ENCODE measurements around the gene ATMIN.

ATMIN gene

DNA sequence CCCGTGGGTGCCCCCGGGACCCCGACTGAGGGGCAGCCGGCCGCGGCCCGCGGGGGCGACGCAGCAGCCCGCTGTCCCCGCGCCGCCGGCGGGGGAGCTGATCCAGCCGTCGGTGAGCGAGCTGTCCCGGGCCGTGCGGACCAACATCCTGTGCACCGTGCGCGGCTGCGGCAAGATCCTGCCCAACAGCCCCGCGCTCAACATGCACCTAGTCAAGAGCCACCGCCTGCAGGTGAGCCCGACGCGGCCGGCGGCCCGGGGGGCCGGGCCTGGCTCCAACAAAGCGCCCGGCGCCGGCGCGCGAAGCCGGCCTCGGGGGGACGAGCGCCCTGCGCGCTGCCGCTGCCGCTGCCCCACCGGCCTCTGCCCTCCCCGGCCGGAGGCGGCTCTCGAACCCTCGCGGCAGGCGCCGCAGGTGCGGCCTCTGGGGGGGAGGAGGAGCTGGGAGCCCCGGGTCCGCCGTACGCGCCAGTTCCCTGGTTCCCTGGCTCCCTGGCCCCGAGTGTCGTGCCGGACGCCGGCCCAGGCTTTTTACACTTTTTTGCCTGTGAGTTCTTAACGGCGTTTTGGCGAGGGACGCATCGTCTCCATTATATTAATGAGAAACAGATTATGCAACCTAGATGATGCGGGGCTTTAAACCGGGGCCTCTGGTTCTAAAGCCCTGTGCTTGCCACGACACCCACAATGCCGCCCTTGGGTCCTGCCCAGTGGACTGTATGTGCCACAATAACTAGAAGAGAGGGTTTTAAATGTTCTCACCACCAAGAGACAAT lies 521 bp downstream of the ATMIN start:
- peaks cover 20% of the 10 kb centered on the region for H3K79me2 ChIP-seq
- H3K9me3 ChIP-seq (ENCODE audit: control insufficient read depth, low read length), result no peaks in the 10 kb centered on the region
- no peak overlapping the region for H3K9ac ChIP-seq
- H3K4me3 ChIP-seq (ENCODE audit: low read depth, low read length), result peak overlapping the region; percentile 64
- TF ChIP-seq, protein P1, sequence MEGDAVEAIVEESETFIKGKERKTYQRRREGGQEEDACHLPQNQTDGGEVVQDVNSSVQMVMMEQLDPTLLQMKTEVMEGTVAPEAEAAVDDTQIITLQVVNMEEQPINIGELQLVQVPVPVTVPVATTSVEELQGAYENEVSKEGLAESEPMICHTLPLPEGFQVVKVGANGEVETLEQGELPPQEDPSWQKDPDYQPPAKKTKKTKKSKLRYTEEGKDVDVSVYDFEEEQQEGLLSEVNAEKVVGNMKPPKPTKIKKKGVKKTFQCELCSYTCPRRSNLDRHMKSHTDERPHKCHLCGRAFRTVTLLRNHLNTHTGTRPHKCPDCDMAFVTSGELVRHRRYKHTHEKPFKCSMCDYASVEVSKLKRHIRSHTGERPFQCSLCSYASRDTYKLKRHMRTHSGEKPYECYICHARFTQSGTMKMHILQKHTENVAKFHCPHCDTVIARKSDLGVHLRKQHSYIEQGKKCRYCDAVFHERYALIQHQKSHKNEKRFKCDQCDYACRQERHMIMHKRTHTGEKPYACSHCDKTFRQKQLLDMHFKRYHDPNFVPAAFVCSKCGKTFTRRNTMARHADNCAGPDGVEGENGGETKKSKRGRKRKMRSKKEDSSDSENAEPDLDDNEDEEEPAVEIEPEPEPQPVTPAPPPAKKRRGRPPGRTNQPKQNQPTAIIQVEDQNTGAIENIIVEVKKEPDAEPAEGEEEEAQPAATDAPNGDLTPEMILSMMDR (IDR thresholded peaks at IDR 0.05), result no peak
- no peak overlapping the region for H3K27ac ChIP-seq
- H3K4me2 ChIP-seq (ENCODE audit: low read length), result peak overlapping the region; percentile 85
- peak overlapping the region; percentile 74 for H2AFZ ChIP-seq
- no peaks in the 10 kb centered on the region for H3K36me3 ChIP-seq (ENCODE audit: control insufficient read depth, insufficient read depth, low read length)
- peaks cover 5% of the 10 kb centered on the region for H3K4me1 ChIP-seq
- no peaks in the 10 kb centered on the region for H3K27me3 ChIP-seq (ENCODE audit: control insufficient read depth, insufficient read depth, low read length)

DNA sequence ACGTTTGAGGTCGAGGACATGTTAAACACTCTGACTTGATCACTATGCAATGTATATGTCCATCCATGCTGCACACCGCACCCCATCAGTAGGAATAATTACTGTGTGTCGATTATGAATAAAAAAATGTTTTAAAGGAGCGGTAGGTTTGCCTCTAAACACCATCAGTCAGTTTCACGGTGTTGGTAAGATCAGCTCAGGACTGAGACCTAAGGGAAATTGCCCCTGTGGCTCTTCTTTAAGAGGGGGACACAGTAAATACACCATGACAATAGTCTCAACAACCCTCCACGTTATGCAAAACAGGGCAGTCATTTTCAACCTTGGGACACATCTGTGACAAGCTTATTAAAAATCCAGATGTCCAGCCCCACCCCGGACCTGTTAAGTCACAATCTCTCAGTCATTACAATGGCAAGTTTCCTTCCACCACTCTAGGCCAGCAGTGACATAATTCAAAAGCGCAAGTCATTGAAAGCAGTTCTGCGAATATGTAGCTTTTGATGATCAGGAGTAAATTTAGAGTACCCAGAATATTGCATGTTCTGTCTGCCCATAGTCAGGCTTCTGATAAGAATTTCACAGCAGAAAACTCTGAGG lies 1.2 kb downstream of the ATMIN start:
- H3K79me2 ChIP-seq, result peaks cover 20% of the 10 kb centered on the region
- H3K36me3 ChIP-seq (ENCODE audit: control insufficient read depth, insufficient read depth, low read length), result no peaks in the 10 kb centered on the region
- H3K9ac ChIP-seq, result no peak overlapping the region
- peaks cover 5% of the 10 kb centered on the region for H3K4me1 ChIP-seq
- H3K27me3 ChIP-seq (ENCODE audit: control insufficient read depth, insufficient read depth, low read length), result no peaks in the 10 kb centered on the region
- H3K27ac ChIP-seq, result no peak overlapping the region
- peak overlapping the region; percentile 64 for H3K4me3 ChIP-seq (ENCODE audit: low read depth, low read length)
- TF ChIP-seq, protein P1 (IDR thresholded peaks at IDR 0.05), result no peak
- peak overlapping the region; percentile 85 for H3K4me2 ChIP-seq (ENCODE audit: low read length)
- no peak overlapping the region for H2AFZ ChIP-seq
- H3K9me3 ChIP-seq (ENCODE audit: control insufficient read depth, low read length), result no peaks in the 10 kb centered on the region

DNA sequence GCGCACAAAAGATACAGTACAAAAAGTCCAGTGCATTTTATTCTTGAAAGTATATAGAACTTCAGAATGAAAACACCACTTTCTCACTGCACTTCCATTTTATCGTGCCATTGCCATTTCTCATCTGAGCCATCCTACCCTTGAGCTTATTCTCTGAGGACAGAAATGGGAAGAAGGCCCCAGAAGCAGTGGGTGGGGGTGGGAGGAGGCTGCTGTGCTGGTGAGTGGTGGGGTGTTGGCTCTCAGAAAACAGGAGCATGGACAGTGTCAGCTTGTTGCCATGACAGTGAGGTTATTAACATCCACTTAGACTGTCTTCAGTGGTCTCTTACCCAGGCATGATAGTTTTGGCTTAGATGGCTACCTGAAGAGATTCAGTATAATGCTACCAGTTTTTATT lies 4.5 kb downstream of the ATMIN start:
- Histone ChIP-seq H3K36me3 (ENCODE audit: control insufficient read depth, insufficient read depth, low read length) (no peaks in the 10 kb centered on the region), H3K9ac (no peak overlapping the region)

DNA sequence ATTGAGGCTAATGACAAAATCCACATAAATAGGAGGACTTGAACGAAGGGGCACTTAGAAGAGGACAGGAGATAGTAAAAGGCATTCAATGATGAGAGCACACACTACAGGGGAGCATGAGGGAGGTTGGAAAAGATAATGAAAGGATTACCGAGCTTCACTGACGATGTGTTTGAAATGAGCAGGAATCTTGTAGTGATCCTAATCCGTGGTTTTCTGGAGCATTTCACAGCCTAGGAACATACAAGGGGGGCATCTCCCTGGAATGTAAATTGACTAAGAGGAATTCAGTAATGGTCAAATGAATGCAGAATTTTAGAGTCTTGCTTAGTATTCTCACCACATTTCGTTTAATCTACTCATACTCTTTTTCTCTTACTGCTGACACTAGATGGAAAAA lies 5.2 kb downstream of the ATMIN start:
- H3K9ac ChIP-seq, result no peak overlapping the region
- H3K27me3 ChIP-seq (ENCODE audit: control insufficient read depth, insufficient read depth, low read length), result no peaks in the 10 kb centered on the region
- TF ChIP-seq, protein P1 (IDR thresholded peaks at IDR 0.05), result no peak
- no peak overlapping the region for H3K4me3 ChIP-seq (ENCODE audit: low read depth, low read length)
- H3K4me1 ChIP-seq, result peaks cover 3% of the 10 kb centered on the region
- no peaks in the 10 kb centered on the region for H3K9me3 ChIP-seq (ENCODE audit: control insufficient read depth, low read length)
- H3K79me2 ChIP-seq, result peaks cover 20% of the 10 kb centered on the region
- no peak overlapping the region for H2AFZ ChIP-seq
- no peaks in the 10 kb centered on the region for H3K36me3 ChIP-seq (ENCODE audit: control insufficient read depth, insufficient read depth, low read length)
- H3K4me2 ChIP-seq (ENCODE audit: low read length), result no peak overlapping the region
- H3K27ac ChIP-seq, result no peak overlapping the region

More for the DNA sequence above, 4.5 kb downstream of the ATMIN start:
- Histone ChIP-seq H2AFZ (no peak overlapping the region), H3K4me3 (ENCODE audit: low read depth, low read length) (no peak overlapping the region), H3K4me1 (peaks cover 4% of the 10 kb centered on the region), H3K27me3 (ENCODE audit: control insufficient read depth, insufficient read depth, low read length) (no peaks in the 10 kb centered on the region), H3K79me2 (peaks cover 20% of the 10 kb centered on the region), H3K27ac (no peak overlapping the region), H3K9me3 (ENCODE audit: control insufficient read depth, low read length) (no peaks in the 10 kb centered on the region), H3K4me2 (ENCODE audit: low read length) (no peak overlapping the region)
- TF ChIP-seq, protein P1 (IDR thresholded peaks at IDR 0.05), result no peak

All from parathyroid adenoma (tissue), 2 donors.